ENCODE results near the gene CNPPD1.

DNA sequence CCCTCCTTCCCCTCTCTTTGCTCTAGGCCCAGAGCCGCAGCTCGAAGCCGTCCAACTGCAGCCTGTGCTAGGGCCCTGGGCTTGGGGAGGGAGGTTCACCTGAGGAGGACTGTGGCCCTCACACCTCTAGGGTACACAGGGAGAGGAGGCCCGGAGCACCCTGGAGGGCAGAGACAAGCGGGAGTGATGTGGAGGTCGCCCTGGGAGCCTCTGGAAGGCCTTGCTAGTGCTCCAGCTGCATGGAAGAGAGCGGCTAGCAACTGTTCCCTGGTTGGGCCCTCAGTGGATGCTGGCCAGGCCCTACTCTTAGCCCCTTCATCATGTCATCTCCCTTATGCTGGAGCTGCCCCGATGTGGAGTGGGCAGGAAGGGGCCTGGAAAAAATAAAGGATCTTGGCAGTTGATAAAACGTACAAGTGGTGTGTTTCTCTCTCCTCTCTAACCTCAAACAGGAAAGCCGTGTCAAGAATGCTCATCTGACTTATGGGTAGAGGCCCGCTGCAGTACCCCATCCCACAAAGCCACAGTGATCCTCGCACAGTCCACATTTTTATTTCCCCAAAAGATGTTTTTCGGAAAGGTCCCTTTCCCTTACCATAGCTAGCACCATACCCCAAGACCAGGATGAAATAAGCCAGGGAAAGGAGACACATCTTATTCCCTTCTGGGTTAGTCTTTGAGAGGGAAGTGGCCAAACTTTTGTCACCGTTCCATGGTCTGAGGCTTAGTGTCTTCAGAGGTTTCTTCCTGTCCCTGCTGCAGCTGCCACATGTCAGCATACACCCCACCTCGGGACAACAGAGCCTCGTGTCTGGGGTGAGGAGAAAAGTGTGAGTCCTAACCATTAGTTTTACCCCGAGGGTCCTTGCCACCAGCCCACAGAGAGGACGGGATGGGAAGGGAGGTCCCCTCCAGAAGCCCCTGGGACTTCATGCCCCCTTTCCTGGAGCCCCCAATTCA, 32.8 kb upstream of the CNPPD1 start:
- TF ChIP-seq CBX5 (IDR thresholded peaks at IDR 0.05; ENCODE audit: low read depth, low read length) (no peak), RFX5 (IDR thresholded peaks at IDR 0.05; ENCODE audit: borderline replicate concordance, low read depth, low read length) (no peak), EZH2 (IDR thresholded peaks at IDR 0.05; ENCODE audit: low read depth, low read length, severe bottlenecking) (no peak), EP300 (IDR thresholded peaks at IDR 0.05; ENCODE audit: borderline replicate concordance in 1 of 2, low read depth in 2 of 2, low read length in 2 of 2) (no peak), RAD21 (IDR thresholded peaks at IDR 0.05 in 1 of 2, conservative IDR thresholded peaks at IDR 0.05 in 1 of 2; ENCODE audit: low read depth in 2 of 2, low read length in 2 of 2) (no peak)
- TF ChIP-seq, protein P1, sequence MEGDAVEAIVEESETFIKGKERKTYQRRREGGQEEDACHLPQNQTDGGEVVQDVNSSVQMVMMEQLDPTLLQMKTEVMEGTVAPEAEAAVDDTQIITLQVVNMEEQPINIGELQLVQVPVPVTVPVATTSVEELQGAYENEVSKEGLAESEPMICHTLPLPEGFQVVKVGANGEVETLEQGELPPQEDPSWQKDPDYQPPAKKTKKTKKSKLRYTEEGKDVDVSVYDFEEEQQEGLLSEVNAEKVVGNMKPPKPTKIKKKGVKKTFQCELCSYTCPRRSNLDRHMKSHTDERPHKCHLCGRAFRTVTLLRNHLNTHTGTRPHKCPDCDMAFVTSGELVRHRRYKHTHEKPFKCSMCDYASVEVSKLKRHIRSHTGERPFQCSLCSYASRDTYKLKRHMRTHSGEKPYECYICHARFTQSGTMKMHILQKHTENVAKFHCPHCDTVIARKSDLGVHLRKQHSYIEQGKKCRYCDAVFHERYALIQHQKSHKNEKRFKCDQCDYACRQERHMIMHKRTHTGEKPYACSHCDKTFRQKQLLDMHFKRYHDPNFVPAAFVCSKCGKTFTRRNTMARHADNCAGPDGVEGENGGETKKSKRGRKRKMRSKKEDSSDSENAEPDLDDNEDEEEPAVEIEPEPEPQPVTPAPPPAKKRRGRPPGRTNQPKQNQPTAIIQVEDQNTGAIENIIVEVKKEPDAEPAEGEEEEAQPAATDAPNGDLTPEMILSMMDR (IDR thresholded peaks at IDR 0.05; ENCODE audit: control extremely low read depth in 1 of 3, insufficient read depth in 1 of 3, low read depth in 1 of 3, low read length in 3 of 3) = no peak

All from H1 (cell line).